Prostate gland (tissue), 2 donors: Measurements from ENCODE around the gene KRT17. TPM values are rescaled to one million over a fixed set of nuclear protein-coding genes. Genes with fewer than 3 reads are reported as not detected.
A peak's percentile ranks its signal among the peaks of the same experiment; 100 is the strongest.

Source experiments
- DNase-seq: peaks from one replicate; pipeline ENCODE4 v3.0.0-alpha.2; 2019; ENCODE audit warnings: low spot score
- H3K27ac ChIP-seq, 2 donors: fragments of 200-600 bp; sonication (generic); 2 replicates each; pipeline ENCODE4 v1.5.1; 2017 to 2019
- H3K27me3 ChIP-seq: fragments of 200-600 bp; sonication (generic); replicated peaks from 2 replicates; pipeline ENCODE4 v1.5.1; 2019; ENCODE audit not compliant: insufficient read depth
- H3K36me3 ChIP-seq, 2 donors: fragments of 200-600 bp; sonication (generic); 1 replicate in 1 of 2; 2 replicates in 1 of 2; pipeline versions ENCODE4 v1.5.1 to v1.8.1; 2017 to 2019
- H3K4me1 ChIP-seq: fragments of 200-600 bp; sonication (generic); replicated peaks from 2 replicates; pipeline ENCODE4 v1.5.1; 2019
- H3K4me3 ChIP-seq, 2 donors: fragments of 200-600 bp; sonication (generic); 2 replicates each; pipeline ENCODE4 v1.5.1; 2017 to 2019
- H3K9me3 ChIP-seq: fragments of 200-600 bp; sonication (generic); 2 replicates; pipeline ENCODE4 v1.5.1; 2017
- CTCF ChIP-seq, 4 experiments: fragments of 200-600 bp in 2 of 4; fragments of 450-650 bp in 2 of 4; sonication (generic) in 2 of 4; IDR thresholded peaks; 1 replicate in 3 of 4; 2 replicates in 1 of 4; pipeline ENCODE4 v1.5.1; 2016 to 2019; ENCODE audit warnings: antibody characterized with exemption in 4 of 4, mild to moderate bottlenecking in 2 of 4, moderate library complexity in 2 of 4
- POLR2A ChIP-seq: fragments of 450-650 bp; IDR thresholded peaks from one replicate; pipeline ENCODE4 v1.6.1; 2016; ENCODE audit warnings: antibody characterized with exemption, mild to moderate bottlenecking
- POLR2AphosphoS5 ChIP-seq: sonication (generic); formaldehyde crosslinking; IDR thresholded peaks from one replicate; pipeline ENCODE4 v1.6.1; 2017; ENCODE audit warnings: antibody characterized with exemption
- WGBS: methylation state at CpG from one replicate; pipeline ENCODE4 v1.1.5; 2018; 5-methylcytosine and 5-hydroxymethylcytosine counted together
- intact Hi-C: fragments of 100-400 bp; cut with DNase I; formaldehyde crosslinking; loops from one replicate; pipeline ENCODE4 v1.14.2; 2022
- total RNA-seq, 2 donors: library from RNA; depleted of rRNA; stranded (reverse); fragments of >200 nt; gene quantifications; one replicate each; pipeline ENCODE4 v1.1.0, GENCODE V29; 2016

KRT17 gene
- total RNA-seq, 2 donors from 2014 or later = 201 to 360 TPM

- no peak for DNase-seq
- Histone ChIP-seq H3K4me3 (no peak overlapping the region), H3K27ac (no peak overlapping the region), H3K9me3 (no peaks in the 10 kb centered on the region), H3K27me3 (no peaks in the 10 kb centered on the region), H3K4me1 (peaks cover 6% of the 10 kb centered on the region), H3K36me3 (no peaks in the 10 kb centered on the region)
- intact Hi-C loops = loop anchor here (5.0 to 10.0 kb wide), 2 partner anchors 108 to 1045 kb away; no protein-coding TSS in a partner anchor
- 65% methylated on average over 8 of the region's 8 CpGs for WGBS
- TF ChIP-seq POLR2AphosphoS5 (no peak), POLR2A (no peak), CTCF (IDR thresholded peaks at IDR 0.05) (no peak)
Measured at GRCh38 chr17:41660221-41660711, 35.9 kb upstream of the KRT17 start.

- DNase-seq = no peak
- no peaks in the 10 kb centered on the region for H3K36me3 ChIP-seq
- H3K4me3 ChIP-seq = no peak overlapping the region
- peak overlapping the region; percentile 56 to 89 for H3K27ac ChIP-seq
- H3K27me3 ChIP-seq = no peaks in the 10 kb centered on the region
- 69% methylated on average over 11 of the region's 11 CpGs for WGBS
- intact Hi-C loops = loop anchor here (5.0 to 10.0 kb wide), 2 partner anchors 107 to 1045 kb away; no protein-coding TSS in a partner anchor
- peaks cover 9% of the 10 kb centered on the region for H3K4me1 ChIP-seq
- no peak for TF ChIP-seq CTCF (IDR thresholded peaks at IDR 0.05)
- no peak for TF ChIP-seq POLR2A
- no peak for TF ChIP-seq POLR2AphosphoS5
- H3K9me3 ChIP-seq = no peaks in the 10 kb centered on the region
Measured at GRCh38 chr17:41659427-41660212, 35.2 kb upstream of the KRT17 start.

GRCh38 chr17:41658846-41659245 lies 34.5 kb upstream of the KRT17 start:
- peaks cover 9% of the 10 kb centered on the region for H3K4me1 ChIP-seq
- H3K27me3 ChIP-seq = no peaks in the 10 kb centered on the region
- no peak for DNase-seq
- H3K9me3 ChIP-seq = no peaks in the 10 kb centered on the region
- peak overlapping the region; percentile 56 to 89 for H3K27ac ChIP-seq
- intact Hi-C loops = no loop called here
- TF ChIP-seq POLR2A = no peak
- TF ChIP-seq POLR2AphosphoS5 = no peak
- WGBS = 58% methylated on average over 5 of the region's 5 CpGs
- no peak overlapping the region for H3K4me3 ChIP-seq
- no peaks in the 10 kb centered on the region for H3K36me3 ChIP-seq

GRCh38 chr17:41657936-41658335 lies 33.6 kb upstream of the KRT17 start:
- Histone ChIP-seq H3K27me3 (no peaks in the 10 kb centered on the region), H3K4me3 (no peak overlapping the region), H3K4me1 (peaks cover 9% of the 10 kb centered on the region), H3K27ac (peak overlapping the region; percentile 82 to 89), H3K9me3 (no peaks in the 10 kb centered on the region), H3K36me3 (no peaks in the 10 kb centered on the region)
- intact Hi-C loops = no loop called here
- DNase-seq = no peak
- WGBS = 54% methylated on average over 12 of the region's 12 CpGs
- TF ChIP-seq CTCF (IDR thresholded peaks at IDR 0.05) = no peak
- TF ChIP-seq POLR2A = no peak
- TF ChIP-seq POLR2AphosphoS5 = no peak

GRCh38 chr17:41657176-41657754 lies 32.9 kb upstream of the KRT17 start:
- Histone ChIP-seq H3K36me3 (no peaks in the 10 kb centered on the region), H3K27me3 (no peaks in the 10 kb centered on the region), H3K9me3 (no peaks in the 10 kb centered on the region), H3K27ac (peak overlapping the region; percentile 82 to 89), H3K4me3 (no peak overlapping the region), H3K4me1 (peaks cover 9% of the 10 kb centered on the region)
- WGBS = 63% methylated on average over 16 of the region's 16 CpGs
- TF ChIP-seq CTCF (IDR thresholded peaks at IDR 0.05) = no peak
- TF ChIP-seq POLR2AphosphoS5 = no peak
- no peak for TF ChIP-seq POLR2A
- intact Hi-C loops = no loop called here
- DNase-seq = no peak
